NCI-H345 (cell line): ENCODE measurements around the gene MRGPRD.
"Not testable (repeated sequence)": the region's sequence is repeated elsewhere in the genome, so short reads cannot be mapped to it uniquely, and the experiment has no call there.

Experiments used
- DNase-seq: peaks from one replicate; lab custom pipeline; 2025; lab: John Stamatoyannopoulos, UW

The MRGPRD gene

DNA sequence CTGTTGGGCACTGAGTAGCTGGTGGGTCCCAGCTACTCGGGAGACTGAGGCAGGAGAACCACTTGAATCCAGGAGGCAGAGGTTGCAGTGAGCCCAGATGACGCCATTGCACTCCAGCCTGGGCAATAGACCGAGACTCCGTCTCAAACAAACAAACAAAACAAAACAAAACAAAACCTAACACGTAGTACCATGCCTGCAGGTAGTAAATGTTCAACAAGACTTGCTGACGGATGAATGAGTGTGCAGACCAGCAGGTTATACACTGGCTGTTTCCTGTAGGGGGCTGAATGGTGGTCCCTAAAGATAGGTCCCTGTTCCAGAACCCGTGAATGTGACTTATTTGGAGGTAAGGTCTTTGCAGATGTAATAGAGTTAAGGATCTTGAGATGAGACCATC lies 12.8 kb upstream of the MRGPRD start:
- no peak for DNase-seq

DNA sequence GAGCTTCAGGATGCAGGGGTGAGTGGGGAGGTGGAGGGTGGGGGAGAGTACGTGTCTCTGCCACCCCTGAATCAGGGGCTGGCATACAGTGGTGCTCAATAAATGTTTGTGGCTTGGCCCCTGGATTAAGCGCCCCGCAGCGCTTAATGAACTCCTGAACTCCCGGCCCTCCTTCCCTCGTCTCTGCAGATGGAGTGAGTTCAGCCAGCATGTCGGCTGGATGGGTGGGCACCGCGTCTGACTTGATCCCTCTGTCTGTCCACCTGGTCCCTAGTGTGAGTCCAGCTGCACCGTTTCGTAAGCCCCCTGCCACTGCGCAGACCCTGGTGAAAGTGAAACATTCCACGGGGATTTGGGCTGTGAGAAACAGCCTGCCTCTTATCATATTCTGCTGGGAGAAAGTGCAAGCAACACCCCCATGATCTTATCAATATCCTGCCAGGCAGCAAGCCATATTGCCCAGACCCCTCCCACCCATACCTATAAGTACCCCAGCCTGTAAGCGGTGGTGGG lies 12.0 kb upstream of the MRGPRD start:
- no peak for DNase-seq

DNA sequence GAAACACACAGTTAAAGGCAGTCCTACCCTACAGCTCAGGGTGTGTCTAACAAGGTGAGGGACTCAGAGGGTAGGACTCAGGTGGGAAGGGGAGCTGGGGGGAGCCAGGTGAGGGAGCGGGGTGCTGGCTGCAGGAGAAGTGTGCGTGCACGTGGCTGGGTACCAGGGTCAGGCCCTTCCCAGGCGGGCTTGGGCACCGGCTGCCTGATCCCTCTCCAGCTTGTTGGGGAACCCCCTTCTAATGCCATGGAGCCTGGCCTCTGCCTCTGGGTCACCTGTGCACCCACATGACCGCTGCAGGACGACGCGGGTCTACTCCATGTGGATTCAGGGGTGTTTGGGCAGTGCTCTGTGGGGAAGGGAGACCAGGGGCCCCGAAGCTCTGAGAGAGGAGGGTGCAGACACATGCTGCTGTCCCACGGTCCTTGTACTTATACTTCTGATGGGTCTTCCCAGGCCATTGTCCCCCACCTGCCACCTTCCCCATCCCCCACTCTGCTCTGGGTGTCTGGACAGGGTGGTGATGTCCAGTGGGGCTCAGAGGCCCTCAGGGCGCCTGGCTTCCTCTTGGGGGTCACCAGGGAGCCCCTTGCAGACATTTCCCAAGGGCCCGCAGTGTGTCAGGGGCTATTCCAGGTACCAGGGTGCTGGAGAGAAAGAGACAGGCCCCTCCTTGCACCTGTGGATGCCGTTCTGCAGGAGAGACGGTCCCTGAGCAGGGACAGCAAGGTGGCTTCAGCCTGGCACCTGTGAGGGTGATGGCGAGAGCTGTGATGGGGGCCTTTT lies 10.4 kb upstream of the MRGPRD start:
- no peak for DNase-seq

DNA sequence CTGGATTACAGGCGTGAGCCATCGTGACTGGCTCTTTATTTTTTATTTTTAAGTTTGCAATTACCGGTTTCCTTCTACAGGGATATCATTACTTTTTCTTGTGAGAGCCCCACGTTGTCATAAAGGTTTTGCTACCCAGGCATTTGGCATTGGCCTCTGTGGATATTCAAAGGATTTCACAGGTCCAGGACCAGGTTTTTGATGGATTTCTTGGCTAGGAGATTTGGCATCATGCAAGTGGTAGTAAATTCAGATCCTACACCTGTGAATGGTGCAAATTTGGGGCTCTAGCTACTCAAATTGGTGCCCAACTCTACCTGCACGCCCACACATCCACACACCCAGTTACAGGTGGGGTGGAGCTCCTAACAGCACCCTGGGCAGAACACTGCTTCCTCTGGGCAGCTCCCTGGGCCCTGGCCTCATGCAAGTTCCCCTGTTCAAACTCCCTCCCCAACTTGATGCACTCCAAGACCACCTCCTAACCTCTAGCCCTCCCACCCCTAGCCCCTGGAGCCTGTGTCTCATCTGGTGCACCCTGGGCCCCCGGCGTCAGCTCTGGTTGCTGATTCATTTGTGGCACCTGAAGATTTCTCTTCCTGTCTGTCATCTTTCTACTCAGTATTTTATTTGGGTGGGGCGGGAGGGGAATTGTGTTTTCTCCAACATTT lies 9.3 kb upstream of the MRGPRD start:
- DNase-seq = no peak

DNA sequence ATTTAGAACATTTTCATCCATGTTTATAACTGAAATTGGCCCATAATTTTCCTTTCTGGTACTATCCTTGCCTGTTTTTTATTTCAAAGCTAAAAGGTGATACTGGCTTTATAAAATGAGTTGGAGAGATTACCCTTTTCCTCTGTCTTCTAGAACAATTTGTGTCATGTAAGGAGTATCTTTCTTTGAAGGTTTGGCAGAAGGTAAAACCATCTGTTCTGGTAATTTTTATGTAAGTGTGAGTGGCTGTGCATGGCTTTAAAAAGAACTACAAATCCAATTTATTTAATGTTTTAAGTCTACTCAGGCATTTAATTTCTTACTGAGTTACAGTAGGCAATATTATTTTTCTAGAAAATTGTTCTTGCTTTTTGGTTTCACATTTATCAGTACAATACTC lies 7.7 kb upstream of the MRGPRD start:
- no peak for DNase-seq

DNA sequence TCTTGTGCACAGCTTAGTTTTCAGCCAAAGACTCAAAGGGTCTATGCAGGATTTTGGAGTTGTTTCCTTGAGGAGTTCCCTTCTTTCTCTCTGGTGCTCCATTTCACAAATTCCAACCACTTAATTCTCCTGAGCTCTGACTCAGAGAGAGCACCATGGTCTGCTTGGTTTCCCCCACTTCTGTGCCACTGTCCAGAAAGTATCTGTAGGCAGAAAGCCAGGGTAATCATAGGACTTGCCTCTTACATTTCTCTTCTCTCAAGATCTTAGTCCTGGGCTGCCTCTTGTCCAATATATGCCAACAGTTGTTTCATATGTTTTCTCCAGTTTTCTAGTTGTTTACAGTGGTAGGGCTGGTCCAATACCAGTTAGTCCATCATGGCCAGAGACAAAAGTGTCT lies 6.4 kb upstream of the MRGPRD start:
- no peak for DNase-seq

DNA sequence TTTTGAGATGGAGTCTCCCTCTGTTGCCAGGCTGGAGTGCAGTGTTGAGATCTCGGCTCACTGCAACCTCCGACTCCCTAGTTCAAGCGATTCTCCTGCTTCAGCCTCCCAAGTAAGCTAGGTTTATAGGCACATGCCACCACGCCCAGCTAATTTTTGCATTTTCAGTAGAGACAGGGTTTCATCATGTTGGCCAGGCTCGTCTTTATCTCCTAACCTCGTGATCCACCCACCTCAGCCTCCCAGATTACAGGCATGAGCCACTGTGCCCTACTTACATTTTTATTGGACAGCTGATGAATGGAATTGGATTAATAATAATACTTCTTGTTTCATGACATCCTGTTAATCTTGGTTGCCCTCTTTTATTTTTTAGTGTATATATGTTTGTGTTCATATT lies 3.0 kb upstream of the MRGPRD start:
- no peak for DNase-seq

DNA sequence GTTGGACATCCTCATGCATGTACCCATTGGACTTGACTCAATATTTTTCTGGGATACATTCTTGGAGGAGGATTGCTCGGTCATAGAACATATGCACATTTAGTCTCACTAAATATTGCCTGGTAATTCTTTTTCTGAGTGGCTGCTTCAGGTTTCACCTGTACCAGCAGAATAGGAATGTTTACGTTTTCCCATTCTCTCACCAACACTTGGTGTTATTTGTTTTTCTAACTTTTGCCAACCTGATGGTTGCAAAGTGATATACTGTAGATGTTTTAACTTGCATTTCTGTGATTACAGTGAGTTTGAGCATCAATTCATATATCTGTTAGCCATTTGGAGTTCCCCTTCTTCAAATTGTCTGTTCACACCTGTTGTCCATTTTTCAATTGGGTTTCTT lies 1.3 kb upstream of the MRGPRD start:
- no peak for DNase-seq

DNA sequence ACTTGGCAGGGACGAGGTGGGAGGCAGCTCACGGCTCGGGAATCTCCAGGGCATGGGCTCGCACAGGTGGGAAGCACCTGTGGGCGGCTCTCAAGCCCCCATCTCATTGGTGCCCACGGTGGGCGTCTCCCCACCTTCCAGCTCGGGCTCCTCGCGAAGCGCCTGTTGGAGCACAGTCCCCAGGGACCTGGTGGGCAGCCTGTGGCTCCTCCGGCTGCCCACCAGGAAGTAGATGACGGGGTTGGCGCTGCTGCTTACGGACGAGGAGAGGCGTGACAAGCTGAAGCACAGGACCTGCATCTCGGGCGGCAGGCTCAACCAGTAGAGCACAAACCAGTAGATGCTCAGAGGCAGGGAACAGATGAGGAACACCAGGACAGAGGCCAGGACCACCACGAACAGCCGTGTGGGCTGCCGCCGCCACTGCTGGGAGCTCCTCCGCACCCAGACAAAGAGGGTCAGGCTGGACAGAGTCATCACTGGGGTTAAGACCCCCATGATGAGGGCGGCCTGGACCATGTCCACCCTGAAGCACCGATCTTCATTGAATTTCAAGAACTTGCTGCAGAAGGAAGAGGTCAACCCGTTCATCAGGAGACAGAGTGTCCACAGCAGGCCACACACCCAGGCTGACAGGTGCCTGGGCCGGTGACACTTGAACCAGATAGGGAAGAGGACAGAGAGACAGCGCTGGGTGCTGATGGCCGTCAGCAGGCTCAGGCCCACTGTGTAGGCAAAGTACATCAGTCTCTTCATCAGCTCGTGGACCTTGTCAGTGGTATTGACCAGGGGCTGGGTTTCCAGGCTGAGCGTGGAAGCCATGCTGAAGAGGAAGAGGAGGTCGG lies 633 bp downstream of the MRGPRD start:
- no peak for DNase-seq

DNA sequence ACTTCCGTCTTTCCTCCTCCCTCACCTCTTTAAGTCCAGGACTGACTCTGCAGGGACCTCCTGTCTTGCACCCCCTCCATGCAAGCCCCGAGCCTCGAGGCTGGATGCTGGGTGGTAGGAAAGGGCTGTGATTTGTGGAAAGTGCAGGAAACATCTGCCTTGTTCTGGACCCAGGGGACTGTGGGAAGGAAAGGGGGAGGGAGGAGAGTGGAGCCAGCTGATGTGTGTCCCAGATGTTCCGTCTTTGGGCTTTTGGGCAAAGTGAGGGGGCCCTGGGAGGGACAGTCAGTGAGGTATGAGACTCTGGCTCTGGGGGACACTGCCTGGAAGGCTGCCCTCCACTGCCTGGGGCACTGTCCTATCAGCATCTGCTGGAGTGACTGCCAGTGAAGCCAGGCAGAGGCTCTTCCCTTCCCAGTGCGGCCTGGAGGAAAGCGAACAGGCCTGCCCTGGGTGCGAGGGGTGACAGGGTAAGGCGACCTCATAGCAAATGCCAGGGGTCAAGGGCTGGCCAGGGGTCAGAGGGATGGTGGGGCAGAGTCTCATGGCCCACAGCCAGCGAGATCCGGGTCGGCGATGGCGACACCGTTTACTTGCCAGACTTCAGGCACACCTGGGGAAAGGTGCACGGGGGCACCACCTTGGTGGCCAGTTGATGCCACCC lies 1.7 kb downstream of the MRGPRD start:
- DNase-seq = no peak

DNA sequence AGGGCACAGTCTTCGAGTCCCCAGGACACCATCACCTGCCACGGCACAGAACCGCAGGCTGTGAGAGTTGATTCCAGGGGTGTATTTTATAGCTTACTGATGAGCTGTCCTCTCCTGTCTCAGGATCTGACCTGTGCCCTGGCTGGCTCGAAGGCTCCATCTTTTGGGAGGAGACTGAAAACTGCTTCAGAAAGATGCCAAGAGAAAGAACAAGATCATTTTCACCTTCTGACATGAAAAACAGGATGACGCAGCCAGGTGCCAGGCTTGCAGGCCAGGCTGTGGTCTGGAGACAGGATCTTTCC lies 2.2 kb downstream of the MRGPRD start:
- no peak for DNase-seq

DNA sequence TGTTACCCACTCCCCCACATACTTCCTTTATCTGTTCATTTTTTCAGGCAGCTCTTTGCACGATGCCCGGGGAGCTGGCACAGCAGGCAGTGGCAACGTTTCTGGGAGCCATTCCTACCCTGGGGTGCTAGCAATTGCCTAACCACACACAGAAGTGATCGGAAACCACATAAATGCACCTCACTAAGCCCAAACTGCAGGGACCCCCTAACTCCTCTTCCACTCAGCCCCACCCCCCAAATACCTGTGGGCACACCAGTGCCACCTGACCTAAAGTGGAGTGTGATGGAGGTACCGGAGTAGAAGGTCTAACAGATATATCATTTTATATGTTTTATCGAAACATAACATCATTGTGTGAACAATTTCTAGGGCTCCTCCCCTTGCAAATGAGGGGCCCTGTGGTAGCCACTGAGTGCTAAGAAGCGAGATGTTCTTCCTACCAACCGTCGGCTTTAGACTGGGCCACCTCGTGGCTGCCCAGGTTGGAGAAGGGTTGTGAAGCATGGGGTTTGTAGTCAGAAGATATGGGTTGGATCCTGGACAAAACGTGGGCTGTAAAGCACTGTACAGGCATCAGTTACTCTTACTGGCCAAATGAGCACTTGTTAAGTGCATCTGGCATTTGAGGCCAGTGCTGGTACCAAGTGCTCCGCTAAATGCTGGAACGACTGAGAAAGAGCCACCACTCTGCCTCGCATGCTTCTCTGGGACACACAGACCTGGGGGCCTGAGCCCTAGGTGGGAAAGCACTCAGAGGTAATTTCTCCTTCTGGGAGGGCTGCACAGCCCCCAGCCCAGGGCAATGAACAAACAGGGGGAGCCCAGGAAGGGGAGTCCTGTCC lies 2.8 kb downstream of the MRGPRD start:
- no peak for DNase-seq

DNA sequence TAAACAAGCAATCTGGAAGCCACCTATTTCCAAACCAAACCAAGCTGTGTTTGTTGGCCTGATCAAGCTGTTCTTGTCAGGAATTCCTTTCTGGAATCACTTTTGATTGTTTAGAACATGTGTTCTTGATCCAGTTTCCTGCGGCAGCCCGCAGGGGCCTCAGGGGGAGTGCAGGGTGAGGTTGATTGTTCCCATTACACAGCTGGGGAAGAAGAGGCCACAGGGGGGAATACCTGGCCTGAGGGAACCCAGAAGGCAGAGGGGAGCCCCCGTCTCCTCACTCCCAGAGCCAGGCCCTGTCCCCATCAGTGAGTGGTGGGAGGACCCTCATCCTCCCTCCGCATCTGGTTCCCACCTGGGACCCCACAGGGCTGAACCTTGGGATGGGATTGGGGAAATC lies 4.2 kb downstream of the MRGPRD start:
- DNase-seq = no peak

DNA sequence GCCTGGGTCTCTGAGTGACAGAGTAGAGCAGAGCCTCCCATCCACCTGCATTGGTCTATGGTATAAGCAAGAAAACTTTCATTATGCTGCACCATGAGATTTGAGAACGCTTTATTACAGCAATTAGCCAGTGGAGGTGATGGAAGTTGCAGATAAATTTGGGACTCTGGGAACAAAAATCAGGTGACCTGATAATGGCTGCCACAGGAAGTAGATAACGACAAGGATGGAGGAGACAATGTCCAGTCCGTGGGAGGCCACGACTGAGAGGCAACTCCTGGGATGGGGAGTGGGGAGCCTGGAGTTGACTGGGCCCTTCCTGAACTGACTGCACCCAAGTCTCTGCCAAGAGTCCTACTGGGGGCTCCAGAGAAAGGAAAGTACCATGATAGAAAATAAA lies 4.7 kb downstream of the MRGPRD start:
- no peak for DNase-seq

DNA sequence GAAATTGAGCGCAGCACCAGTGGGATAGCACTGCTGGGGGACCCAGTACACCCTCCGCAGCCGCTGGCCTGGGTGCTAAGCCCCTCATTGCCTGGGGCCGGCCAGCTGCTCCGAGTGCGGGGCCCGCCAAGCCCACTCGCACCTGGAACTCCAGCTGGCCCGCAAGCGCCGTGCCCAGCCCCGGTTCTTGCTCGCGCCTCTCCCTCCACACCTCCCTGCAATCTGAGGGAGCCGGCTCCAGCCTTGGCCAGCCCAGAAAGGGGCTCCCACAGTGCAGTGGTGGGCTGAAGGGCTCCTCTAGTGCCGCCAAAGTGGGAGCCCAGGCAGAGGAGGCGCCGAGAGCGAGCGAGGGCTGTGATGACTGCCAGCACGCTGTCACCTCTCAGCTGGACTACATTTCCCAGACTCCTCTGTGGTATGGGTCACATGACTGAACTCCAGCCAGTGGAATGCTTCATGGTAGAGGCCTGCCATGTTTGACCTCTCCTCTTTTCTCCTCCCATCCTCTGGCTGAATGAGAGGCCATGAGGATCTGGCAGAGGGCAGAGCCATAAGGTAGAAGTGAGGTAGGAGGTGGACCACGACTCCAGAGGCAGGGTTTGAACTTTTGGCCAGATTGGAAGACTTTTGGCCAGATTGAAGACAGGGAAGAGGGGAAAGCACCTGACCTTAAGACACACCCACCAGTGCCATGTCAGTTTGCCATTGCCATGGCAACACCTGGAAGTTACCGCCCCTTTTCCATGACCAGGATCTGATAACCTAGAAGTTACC lies 6.2 kb downstream of the MRGPRD start:
- no peak for DNase-seq

DNA sequence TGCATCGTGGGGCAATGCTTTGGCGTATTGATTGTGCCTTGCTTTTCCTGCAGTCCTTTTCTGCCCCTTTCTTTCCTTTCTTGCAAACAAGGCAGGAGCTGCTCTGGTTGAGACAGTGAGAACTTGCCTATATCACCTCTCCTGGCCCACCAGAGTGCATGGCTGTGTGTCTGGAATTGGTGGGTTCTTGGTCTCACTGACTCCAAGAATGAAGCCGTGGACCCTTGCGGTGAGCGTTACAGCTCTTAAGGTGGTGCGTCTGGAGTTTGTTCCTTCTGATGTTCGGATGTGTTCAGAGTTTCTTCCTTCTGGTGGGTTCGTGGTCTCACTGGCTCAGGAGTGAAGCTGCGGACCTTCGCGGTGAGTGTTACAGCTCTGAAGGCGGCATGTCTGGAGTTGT lies 7.1 kb downstream of the MRGPRD start:
- not testable (repeated sequence) for DNase-seq

DNA sequence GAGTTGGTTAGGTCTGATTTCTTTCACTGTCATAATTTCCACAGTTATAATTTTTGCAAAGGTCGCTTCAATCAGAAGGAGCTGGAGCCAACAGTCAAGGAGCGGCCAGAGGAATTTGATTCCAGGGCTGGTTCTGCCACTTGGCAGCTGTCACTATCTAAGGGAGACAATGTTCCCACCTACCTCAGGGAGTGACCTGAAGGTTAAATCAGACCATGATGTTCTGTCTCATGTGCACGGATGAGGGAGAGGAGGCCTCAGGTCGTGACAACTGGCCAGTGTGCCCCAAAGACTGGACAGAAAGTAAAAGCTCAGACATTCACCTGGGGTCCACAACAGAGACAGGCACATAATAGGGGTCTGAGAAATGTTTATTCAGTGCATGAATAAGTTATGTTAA lies 7.6 kb downstream of the MRGPRD start:
- DNase-seq = no peak

DNA sequence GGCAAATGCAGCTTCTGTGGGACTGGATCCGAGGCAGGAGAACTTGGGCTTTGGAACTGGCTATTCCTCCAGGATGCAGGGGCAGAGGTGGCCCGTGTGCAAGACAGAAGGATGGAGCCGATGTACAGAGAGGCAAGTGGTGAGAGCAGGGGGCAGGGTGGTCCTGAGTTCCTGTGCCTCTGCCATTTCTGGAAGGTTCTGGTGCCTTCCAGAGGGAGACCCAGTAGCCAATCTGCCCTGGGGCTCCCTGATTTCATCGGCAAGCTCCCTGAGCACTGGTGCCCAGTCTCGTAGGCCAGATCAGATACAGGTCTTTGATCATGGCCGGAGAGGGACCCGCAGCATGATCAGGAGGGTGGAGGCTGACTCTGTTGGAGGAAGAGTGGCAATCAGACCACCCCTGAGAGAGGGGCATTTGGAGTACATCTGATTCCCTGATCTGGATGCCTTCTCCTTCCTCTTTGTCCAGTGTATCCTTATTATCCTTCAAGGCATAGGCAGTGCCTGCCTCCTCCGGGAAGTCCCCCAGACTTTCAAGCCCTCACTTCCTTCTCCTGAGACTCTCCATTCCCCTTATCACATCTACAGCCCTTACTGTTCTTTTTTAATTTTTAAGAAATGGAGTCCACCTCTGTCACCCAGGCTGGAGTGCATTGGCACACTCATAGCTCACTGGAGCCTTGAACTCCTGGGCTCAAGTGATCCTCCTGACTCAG lies 9.7 kb downstream of the MRGPRD start:
- DNase-seq = no peak

DNA sequence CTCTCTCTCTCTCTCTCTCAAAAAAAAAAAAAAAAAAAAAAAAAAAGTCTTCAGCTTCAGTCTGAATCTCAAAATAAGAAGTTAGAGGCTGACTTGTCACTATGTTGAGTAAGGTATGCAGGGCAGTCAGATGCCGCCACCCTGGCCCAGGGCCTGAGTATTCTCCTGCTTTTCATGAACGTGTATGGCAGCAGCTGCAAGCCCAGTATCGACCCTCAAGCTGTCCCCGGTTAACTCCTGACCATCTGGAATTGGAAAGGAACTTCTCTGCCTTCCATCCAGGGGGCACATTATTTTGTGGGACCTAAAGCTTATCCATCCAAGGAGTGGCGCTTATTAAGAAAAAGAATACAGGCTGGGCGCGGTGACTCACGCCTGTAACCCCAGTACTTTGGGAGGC lies 11.4 kb downstream of the MRGPRD start:
- no peak for DNase-seq
